ENCODE data around the gene DXO.

GRCh38 chr6:31965700-31966099 lies 6.2 kb downstream of the DXO start:
- no peak for TF ChIP-seq POLR2A (IDR thresholded peaks at IDR 0.05; ENCODE audit: low read length)
- TF ChIP-seq GATA1 (IDR thresholded peaks at IDR 0.05; ENCODE audit: low read depth, low read length): no peak

Measured in erythroblast (primary cell).